HepG2 (cell line): ENCODE data around the gene SH3YL1. TPM values are rescaled to one million over a fixed set of nuclear protein-coding genes. Genes with fewer than 3 reads are reported as not detected.

Source experiments
- ARID2 ChIP-seq: sonication (generic); formaldehyde crosslinking; IDR thresholded peaks from 2 replicates; pipeline ENCODE4 v1.8.1; 2022; ENCODE audit warnings: mild to moderate bottlenecking, missing genetic modification reagents, borderline replicate concordance
- ATF4 ChIP-seq, 2 experiments: fragments of 450-650 bp in 1 of 2; sonication (generic) in 1 of 2; formaldehyde crosslinking; IDR thresholded peaks; 2 replicates each; pipeline versions ENCODE4 v1.5.0 to v1.8.0; 2020 to 2022; ENCODE audit warnings: mild to moderate bottlenecking in 1 of 2, missing genetic modification reagents in 1 of 2
- EED ChIP-seq: sonication (generic); formaldehyde crosslinking; IDR thresholded peaks from 2 replicates; pipeline ENCODE4 v1.5.0; 2020; ENCODE audit warnings: mild to moderate bottlenecking, missing genetic modification reagents
- FLYWCH1 ChIP-seq: sonication (generic); formaldehyde crosslinking; IDR thresholded peaks from 2 replicates; pipeline ENCODE4 v1.8.1; 2023; ENCODE audit warnings: mild to moderate bottlenecking, missing genetic modification reagents
- FOSL1 ChIP-seq: sonication (generic); formaldehyde crosslinking; IDR thresholded peaks from 2 replicates; pipeline ENCODE4 v1.9.0; 2021; ENCODE audit warnings: missing genetic modification reagents, borderline replicate concordance
- HES4 ChIP-seq: sonication (generic); formaldehyde crosslinking; IDR thresholded peaks from 2 replicates; pipeline ENCODE4 v1.9.0; 2021; ENCODE audit warnings: mild to moderate bottlenecking, missing genetic modification reagents, borderline replicate concordance
- MEIS2 ChIP-seq: sonication (generic); formaldehyde crosslinking; IDR thresholded peaks from 2 replicates; pipeline ENCODE4 v1.9.0; 2021; ENCODE audit warnings: mild to moderate bottlenecking, missing genetic modification reagents
- NCOA5 ChIP-seq: sonication (generic); formaldehyde crosslinking; IDR thresholded peaks from 2 replicates; pipeline ENCODE4 v1.4.0; 2020; ENCODE audit warnings: missing genetic modification reagents
- PRMT3 ChIP-seq: sonication (generic); formaldehyde crosslinking; IDR thresholded peaks from 2 replicates; pipeline ENCODE4 v1.8.1; 2022; ENCODE audit warnings: low read depth, mild to moderate bottlenecking, moderate library complexity, missing genetic modification reagents, borderline replicate concordance
- RELA ChIP-seq: sonication (generic); formaldehyde crosslinking; IDR thresholded peaks from 2 replicates; pipeline ENCODE4 v1.4.0; 2020; ENCODE audit warnings: missing genetic modification reagents
- SCMH1 ChIP-seq: sonication (generic); formaldehyde crosslinking; IDR thresholded peaks from 2 replicates; pipeline ENCODE4 v1.9.0; 2021; ENCODE audit warnings: missing genetic modification reagents, mild to moderate bottlenecking, borderline replicate concordance
- SMAD1 ChIP-seq: sonication (generic); formaldehyde crosslinking; IDR thresholded peaks from 2 replicates; pipeline ENCODE4 v1.4.0; 2020; ENCODE audit warnings: missing genetic modification reagents, low read depth, mild to moderate bottlenecking, borderline replicate concordance
- SOX6 ChIP-seq, 2 experiments: fragments of 450-650 bp in 1 of 2; sonication (generic) in 1 of 2; formaldehyde crosslinking in 1 of 2; IDR thresholded peaks; 2 replicates each; pipeline versions ENCODE4 v1.4.0 to v1.6.1; 2017 to 2020; ENCODE audit warnings: antibody characterized with exemption in 1 of 2, mild to moderate bottlenecking in 1 of 2, missing genetic modification reagents in 1 of 2
- TBL1XR1 ChIP-seq: fragments of 150-350 bp; IDR thresholded peaks from 2 replicates; pipeline ENCODE4 v1.6.1; 2014; ENCODE audit warnings: borderline replicate concordance, low read length; ENCODE audit not compliant: partially characterized antibody
- TMF1 ChIP-seq: sonication (generic); formaldehyde crosslinking; IDR thresholded peaks from 2 replicates; pipeline ENCODE4 v1.8.1; 2022; ENCODE audit warnings: low read depth, missing genetic modification reagents
- U2AF1 ChIP-seq: fragments of 200-400 bp; formaldehyde crosslinking; optimal IDR thresholded peaks from 2 replicates; pipeline ENCODE3; 2017; ENCODE audit warnings: mild to moderate bottlenecking, low read depth, low read length
- ZBED4 ChIP-seq: sonication (generic); formaldehyde crosslinking; IDR thresholded peaks from 2 replicates; pipeline ENCODE4 v1.4.0; 2020; ENCODE audit warnings: missing genetic modification reagents, borderline replicate concordance
- ZMYM4 ChIP-seq: sonication (generic); formaldehyde crosslinking; IDR thresholded peaks from 2 replicates; pipeline ENCODE4 v1.8.1; 2023; ENCODE audit warnings: mild to moderate bottlenecking, missing genetic modification reagents
- ZNF18 ChIP-seq: sonication (generic); formaldehyde crosslinking; IDR thresholded peaks from 2 replicates; pipeline ENCODE4 v1.8.0; 2022; ENCODE audit warnings: mild to moderate bottlenecking, missing genetic modification reagents; ENCODE audit not compliant: insufficient replicate concordance
- ZNF33B ChIP-seq: sonication (generic); formaldehyde crosslinking; IDR thresholded peaks from 2 replicates; pipeline ENCODE4 v1.5.1; 2020; ENCODE audit warnings: mild to moderate bottlenecking, missing genetic modification reagents
- ZNF430 ChIP-seq: sonication (generic); formaldehyde crosslinking; IDR thresholded peaks from 2 replicates; pipeline ENCODE4 v1.9.0; 2021; ENCODE audit warnings: mild to moderate bottlenecking, missing genetic modification reagents
- ZNF7 ChIP-seq: IDR thresholded peaks from 2 replicates; pipeline ENCODE4 v1.6.1; 2016; ENCODE audit warnings: missing biosample characterization, missing genetic modification reagents
- ZNF766 ChIP-seq: sonication (generic); formaldehyde crosslinking; IDR thresholded peaks from 2 replicates; pipeline ENCODE4 v1.5.0; 2020; ENCODE audit warnings: missing genetic modification reagents, borderline replicate concordance
- polyA plus RNA-seq, 8 experiments: library from polyadenylated mRNA; depleted of rRNA in 3 of 8; stranded (reverse) in 7 of 8; unstranded in 1 of 8; fragments of >200 nt; fragmentation: Illumina TruSeq in 4 of 8; extraction: Trizol in 4 of 8; gene quantifications; 2 replicates each; pipeline versions ENCODE4 v1.2.1 to v1.2.3, GENCODE V29; 2011 to 2016; ENCODE audit warnings: low read depth in 4 of 8, missing spikeins in 1 of 8, mixed read lengths in 1 of 8; ENCODE audit not compliant: insufficient read depth in 1 of 8
- total RNA-seq, 5 experiments: library from RNA; depleted of rRNA; stranded (reverse); fragments of >200 nt; fragmentation: Illumina TruSeq; extraction: Trizol; gene quantifications; 2 replicates each; pipeline ENCODE4 v1.2.3, GENCODE V29; 2016; ENCODE audit warnings: low read depth in 1 of 5

The SH3YL1 gene
- total and polyA plus RNA-seq, 2 of the 13 experiments (the other 11 are each of a cell fraction or from before 2014, with no cell fraction given), result 13.0 to 48.2 TPM

- TF ChIP-seq SCMH1 (CRISPR knock-in tag) (no peak), FOSL1 (peak; percentile 85), ZMYM4 (CRISPR knock-in tag) (peak; percentile 95), FLYWCH1 (peak; percentile 73; the same call in 1 of the 2 replicates), PRMT3 (CRISPR knock-in tag) (peak; percentile 86; the same call in 1 of the 2 replicates), RELA (CRISPR knock-in tag) (peak; percentile 95; the same call in 1 of the 2 replicates), ZNF33B (no peak), ZBED4 (peak; percentile 66; the same call in 1 of the 2 replicates), ATF4 (CRISPR knock-in tag; IDR thresholded peaks at IDR 0.05) (peak in 1 of 2 experiments; percentile 91; a peak in 2 of 4 replicates), ZNF7 (CRISPR knock-in tag) (peak; percentile 12; the same call in 1 of the 2 replicates), NCOA5 (no peak), TMF1 (CRISPR knock-in tag) (peak; percentile 89), ZNF18 (CRISPR knock-in tag) (peak; percentile 76), HES4 (CRISPR knock-in tag) (0 out of 2 replicates have a peak, but pooled peaks have one; percentile 49), SOX6 (IDR thresholded peaks at IDR 0.05) (no peak), SOX6 (CRISPR knock-in tag; IDR thresholded peaks at IDR 0.05) (peak; percentile 99), MEIS2 (CRISPR knock-in tag) (peak; percentile 97), EED (CRISPR knock-in tag) (no peak; the same call in 1 of the 2 replicates), TBL1XR1 (peak; percentile 100), SMAD1 (0 out of 2 replicates have a peak, but pooled peaks have one; percentile 53), U2AF1 (no peak), ZNF766 (CRISPR knock-in tag) (peak; percentile 94; the same call in 1 of the 2 replicates), ZNF430 (CRISPR knock-in tag) (peak; percentile 98), ARID2 (CRISPR knock-in tag) (peak; percentile 85; the same call in 1 of the 2 replicates)
Observed at GRCh38 chr2:260507-261161, 3.2 kb downstream of the SH3YL1 start (continued).
